IMR-90 (cell line): Measurements from ENCODE around the gene TRIP6. TPM values are rescaled to one million over a fixed set of nuclear protein-coding genes. Genes with fewer than 3 reads are reported as not detected.

Experiments used
- ATAC-seq: fragments of 200-7000 bp; cut with Tn5 transposase; 2 replicates; pipeline ENCODE4 v1.9.1; 2020; ENCODE audit warnings: low read depth, mild to moderate bottlenecking, moderate library complexity
- BruUV-seq: library from RNA; stranded (reverse); fragments of 400-500 nt; replicated peaks from 2 replicates; lab custom pipeline; 2021; lab: Mats Ljungman, UMichigan
- CTCF ChIA-PET: fragments of 300-600 bp; formaldehyde crosslinking; extraction: SDS; loops from one replicate; lab custom pipeline; 2021; ENCODE audit warnings: antibody characterized with exemption; lab: Yijun Ruan, JAX
- POLR2A ChIA-PET: fragments of 300-600 bp; sonication (Branson Sonifier 250); formaldehyde crosslinking; loops from one replicate; lab custom pipeline; 2022; ENCODE audit warnings: antibody characterized with exemption; ENCODE audit not compliant: unreplicated experiment; lab: Charles Lee
- DNase-seq: peaks from one replicate; pipeline ENCODE4 v3.0.0; 2013
- H2AFZ ChIP-seq: replicated peaks from 2 replicates; pipeline ENCODE3; 2013; ENCODE audit warnings: low read length, mild to moderate bottlenecking; ENCODE audit not compliant: poor library complexity
- H2AK5ac ChIP-seq: 2 replicates; pipeline ENCODE4 v1.6.1; 2013; ENCODE audit warnings: low read depth, low read length, inconsistent platforms
- H2AK9ac ChIP-seq: replicated peaks from 2 replicates; pipeline ENCODE3; 2013; ENCODE audit warnings: mild to moderate bottlenecking, low read depth, low read length, moderate library complexity; ENCODE audit not compliant: poor library complexity
- H2BK120ac ChIP-seq: 2 replicates; pipeline ENCODE4 v1.6.1; 2013; ENCODE audit warnings: low read depth, low read length, inconsistent platforms
- H2BK15ac ChIP-seq: 3 replicates; pipeline ENCODE4 v1.6.1; 2013; ENCODE audit warnings: low read depth, low read length, inconsistent platforms
- H2BK20ac ChIP-seq: 2 replicates; pipeline ENCODE4 v1.6.1; 2013; ENCODE audit warnings: low read depth, mild to moderate bottlenecking, inconsistent platforms, low read length, moderate library complexity
- H2BK5ac ChIP-seq: 2 replicates; pipeline ENCODE4 v1.6.1; 2013; ENCODE audit warnings: mild to moderate bottlenecking, low read depth, low read length, inconsistent platforms; ENCODE audit not compliant: poor library complexity, severe bottlenecking
- H3K14ac ChIP-seq: replicated peaks from 2 replicates; pipeline ENCODE4 v1.6.1; 2013; ENCODE audit warnings: low read depth, low read length, inconsistent platforms
- H3K18ac ChIP-seq: 2 replicates; pipeline ENCODE4 v1.6.1; 2013; ENCODE audit warnings: low read depth, low read length, control low read depth
- H3K23ac ChIP-seq: 2 replicates; pipeline ENCODE4 v1.6.1; 2013; ENCODE audit warnings: low read depth, low read length, inconsistent platforms
- H3K27ac ChIP-seq: 2 replicates; pipeline ENCODE4 v1.5.1; 2013; ENCODE audit warnings: mild to moderate bottlenecking, control low read depth, low read length; ENCODE audit not compliant: insufficient read depth
- H3K27me3 ChIP-seq: 2 replicates; pipeline ENCODE4 v1.6.1; 2013; ENCODE audit warnings: low read length; ENCODE audit not compliant: control insufficient read depth, insufficient read depth
- H3K36me3 ChIP-seq: 2 replicates; pipeline ENCODE4 v1.6.1; 2013; ENCODE audit warnings: low read length, mixed read lengths; ENCODE audit not compliant: control insufficient read depth, insufficient read depth
- H3K4ac ChIP-seq: 2 replicates; pipeline ENCODE4 v1.6.1; 2013; ENCODE audit warnings: low read depth, low read length, inconsistent platforms
- H3K4me1 ChIP-seq: 2 replicates; pipeline ENCODE4 v1.6.1; 2013; ENCODE audit warnings: low read length, mixed read lengths; ENCODE audit not compliant: control insufficient read depth, insufficient read depth
- H3K4me2 ChIP-seq: 2 replicates; pipeline ENCODE4 v1.6.1; 2013; ENCODE audit warnings: low read depth, mild to moderate bottlenecking, control low read depth, low read length, moderate library complexity
- H3K4me3 ChIP-seq: 2 replicates; pipeline ENCODE4 v1.5.1; 2013; ENCODE audit warnings: low read depth, mild to moderate bottlenecking, control low read depth, low read length, moderate library complexity; ENCODE audit not compliant: insufficient read depth
- H3K56ac ChIP-seq: 2 replicates; pipeline ENCODE4 v1.6.1; 2013; ENCODE audit warnings: low read length, inconsistent platforms; ENCODE audit not compliant: insufficient read depth; ENCODE audit errors: extremely low read depth
- H3K79me1 ChIP-seq, 2 experiments: 2 replicates each; pipeline ENCODE4 v1.6.1; 2013; ENCODE audit warnings: low read length in 2 of 2, inconsistent platforms in 1 of 2, low read depth in 1 of 2
- H3K9ac ChIP-seq: 2 replicates; pipeline ENCODE4 v1.6.1; 2013; ENCODE audit warnings: low read depth, low read length, control low read depth
- H3K9me1 ChIP-seq: 2 replicates; pipeline ENCODE4 v1.6.1; 2013; ENCODE audit warnings: low read length, inconsistent platforms; ENCODE audit not compliant: insufficient read depth
- H3K9me3 ChIP-seq: 2 replicates; pipeline ENCODE4 v1.6.1; 2013; ENCODE audit warnings: low read length; ENCODE audit not compliant: control insufficient read depth, insufficient read depth
- H4K20me1 ChIP-seq: 2 replicates; pipeline ENCODE4 v1.6.1; 2013; ENCODE audit warnings: low read length, inconsistent platforms; ENCODE audit not compliant: insufficient read depth
- H4K5ac ChIP-seq: 2 replicates; pipeline ENCODE4 v1.6.1; 2013; ENCODE audit warnings: mild to moderate bottlenecking, low read depth, low read length, control low read depth
- H4K8ac ChIP-seq, 2 experiments: 2 replicates each; pipeline ENCODE4 v1.6.1; 2013; ENCODE audit warnings: low read depth in 2 of 2, low read length in 2 of 2, control low read depth in 1 of 2, inconsistent platforms in 1 of 2
- H4K91ac ChIP-seq: 2 replicates; pipeline ENCODE4 v1.6.1; 2013; ENCODE audit warnings: low read depth, low read length, inconsistent platforms; ENCODE audit not compliant: insufficient read depth
- BHLHE40 ChIP-seq: fragments of 150-350 bp; IDR thresholded peaks from 2 replicates; pipeline ENCODE4 v1.6.1; 2016; ENCODE audit warnings: mild to moderate bottlenecking, low read depth, low read length
- CEBPB ChIP-seq: IDR thresholded peaks from 2 replicates; pipeline ENCODE4 v1.6.1; 2012; ENCODE audit warnings: low read depth, low read length, improper control_type of control experiment
- CHD1 ChIP-seq: IDR thresholded peaks from 2 replicates; pipeline ENCODE4 v1.6.1; 2012; ENCODE audit warnings: low read depth, low read length, improper control_type of control experiment
- CTCF ChIP-seq: conservative IDR thresholded peaks from 2 replicates; pipeline ENCODE4 v1.5.1; 2012; ENCODE audit warnings: mild to moderate bottlenecking, low read depth, low read length, improper control_type of control experiment
- MAFK ChIP-seq: IDR thresholded peaks from 2 replicates; pipeline ENCODE4 v1.6.1; 2012; ENCODE audit warnings: low read depth, low read length, improper control_type of control experiment
- MAZ ChIP-seq: IDR thresholded peaks from 2 replicates; pipeline ENCODE4 v1.6.1; 2012; ENCODE audit warnings: low read depth, mild to moderate bottlenecking, low read length, improper control_type of control experiment, moderate library complexity, borderline replicate concordance
- MXI1 ChIP-seq: IDR thresholded peaks from 2 replicates; pipeline ENCODE4 v1.6.1; 2012; ENCODE audit warnings: low read depth, mild to moderate bottlenecking, low read length, moderate library complexity, borderline replicate concordance
- NFE2L2 ChIP-seq: fragments of 150-350 bp; IDR thresholded peaks from 2 replicates; pipeline ENCODE4 v1.6.1; 2016; ENCODE audit warnings: low read depth, mild to moderate bottlenecking, low read length
- POLR2A ChIP-seq: IDR thresholded peaks from 2 replicates; pipeline ENCODE4 v1.6.1; 2012; ENCODE audit warnings: mild to moderate bottlenecking, low read depth, low read length
- RAD21 ChIP-seq: IDR thresholded peaks from 2 replicates; pipeline ENCODE4 v1.6.1; 2012; ENCODE audit warnings: low read length, improper control_type of control experiment
- RFX5 ChIP-seq: IDR thresholded peaks from 2 replicates; pipeline ENCODE4 v1.8.0; 2012; ENCODE audit warnings: low read depth, mild to moderate bottlenecking, low read length, moderate library complexity
- SMC3 ChIP-seq: fragments of 150-350 bp; IDR thresholded peaks from 2 replicates; pipeline ENCODE4 v1.6.1; 2016; ENCODE audit warnings: low read depth, mild to moderate bottlenecking, antibody characterized with exemption, low read length, moderate library complexity
- USF2 ChIP-seq: fragments of 150-350 bp; IDR thresholded peaks from 2 replicates; pipeline ENCODE4 v1.6.1; 2017; ENCODE audit warnings: mild to moderate bottlenecking, antibody characterized with exemption, low read length, low read depth
- WGBS, 2 experiments: methylation state at CpG; one replicate each; pipeline versions ENCODE4 v1.1.5 to v1.1.7; 2013; ENCODE audit warnings: missing lambda C conversion rate in 2 of 2; ENCODE audit not compliant: insufficient read length in 1 of 2; ENCODE audit errors: extremely low coverage in 2 of 2; 5-methylcytosine and 5-hydroxymethylcytosine counted together
- dilution Hi-C: fragments of 300-500 bp; cut with HindIII; formaldehyde crosslinking; loops from one replicate; pipeline ENCODE4 v1.14.3; 2018; ENCODE audit warnings: low sequenced_read_pairs; ENCODE audit not compliant: unreplicated experiment
- in situ Hi-C: fragments of 300-500 bp; cut with MboI; formaldehyde crosslinking; loops from 3 replicates; pipeline ENCODE4 v1.14.3; 2019; ENCODE audit warnings: low sequenced_read_pairs, inconsistent platforms, mixed read lengths
- intact Hi-C: fragments of 100-400 bp; cut with micrococcal nuclease; formaldehyde crosslinking; loops from 2 replicates; pipeline ENCODE4 v1.10.0; 2022
- polyA plus RNA-seq, 3 experiments: library from polyadenylated mRNA; depleted of rRNA; stranded (reverse); fragments of >200 nt; gene quantifications; 2 replicates each; pipeline ENCODE4 v1.2.3, GENCODE V29; 2012; ENCODE audit warnings: low replicate concordance in 1 of 3
- total RNA-seq: library from RNA; depleted of rRNA; stranded (reverse); fragments of >200 nt; gene quantifications from 2 replicates; pipeline ENCODE4 v1.2.3, GENCODE V29; 2012

Gene TRIP6
- total and polyA plus RNA-seq, 2 of the 4 experiments (the other 2 are of a cell fraction), result 36.4 to 72.3 TPM

- Histone ChIP-seq H3K4me2 (no peak overlapping the region), H4K5ac (peak overlapping the region; percentile 73), H3K27ac (peak overlapping the region; percentile 58), H3K18ac (peak overlapping the region; percentile 34; the same call in 1 of the 2 replicates), H3K36me3 (peaks cover 24% of the 10 kb centered on the region), H2BK120ac (peak overlapping the region; percentile 92), H3K4me3 (no peak overlapping the region), H3K23ac (0 out of 2 replicates have a peak overlapping the region, but pooled peaks have one; percentile 9), H3K4me1 (peaks cover 18% of the 10 kb centered on the region), H3K4ac (peak overlapping the region; percentile 94), H2BK20ac (peak overlapping the region; percentile 63), H3K9ac (peak overlapping the region; percentile 50; the same call in 1 of the 2 replicates), H3K14ac (peak overlapping the region; percentile 90), H4K8ac (peak overlapping the region; percentile 58 to 92; a peak in 3 of 4 replicates), H4K20me1 (0 out of 2 replicates have a peak, but pooled peaks cover 3% of the 10 kb centered on the region), H2BK5ac (peak overlapping the region; percentile 52), H3K9me3 (no peaks in the 10 kb centered on the region), H2AFZ (peak overlapping the region; percentile 84), H4K91ac (peak overlapping the region; percentile 84), H3K56ac (no peak overlapping the region), H2AK9ac (peak overlapping the region; percentile 100), H3K79me1 (peaks cover 0 to 36% of the 10 kb centered on the region in 2 experiments; a peak in 2 of 4 replicates), H2BK15ac (peak overlapping the region; percentile 42; the same call in 1 of the 3 replicates), H2AK5ac (peak overlapping the region; percentile 93), H3K9me1 (peaks cover 4% of the 10 kb centered on the region; the same call in 1 of the 2 replicates), H3K27me3 (no peaks in the 10 kb centered on the region)
- POLR2A ChIA-PET, result interaction anchor here (0.7 kb wide), 1 partner anchor 17 kb away, joined by 12 read pairs; no protein-coding TSS in a partner anchor
- 76% methylated on average over 19 of the region's 46 CpGs; no CpG with 5 or more reads in 1 of the 2 experiments for WGBS, 2 experiments
- DNase-seq (no peak), ATAC-seq (peak; percentile 0; the same call in 1 of the 2 replicates)
- intact Hi-C loops (loop anchor here (2.0 kb wide), 1 partner anchor 29 kb away; no protein-coding TSS in a partner anchor), dilution Hi-C loops (no loop called here), in situ Hi-C loops (loop anchor here (25.0 kb wide), 2 partner anchors 279 to 404 kb away; partner anchors contain the start of genes FBXO24, LRCH4 and SPACDR)
- BruUV-seq, result no TSS peak
- CTCF ChIA-PET, result interaction anchor here (0.6 to 1.1 kb wide), 2 partner anchors 14 to 273 kb away, joined by 3 to 4 read pairs; partner anchors contain the start of gene SLC12A9
- TF ChIP-seq MAZ (no peak), BHLHE40 (no peak), USF2 (no peak), CEBPB (no peak), RAD21 (no peak), MAFK (no peak), NFE2L2 (no peak), POLR2A (no peak), CTCF (no peak), RFX5 (no peak), CHD1 (no peak), MXI1 (no peak), SMC3 (no peak)
Measured at GRCh38 chr7:100865938-100866728, 1.1 kb upstream of the TRIP6 start.
